Fibroblast of the aortic adventitia (primary cell): ENCODE results near the gene DHX38. TPM values are rescaled to one million over a fixed set of nuclear protein-coding genes. Genes with fewer than 3 reads are reported as not detected.
"Not testable (repeated sequence)": the region's sequence is repeated elsewhere in the genome, so short reads cannot be mapped to it uniquely, and the experiment has no call there.

Experiments used
- DNase-seq: peaks from one replicate; pipeline ENCODE4 v3.0.0-alpha.2; 2010; ENCODE audit warnings: low read depth
- H3K4me3 ChIP-seq: 2 replicates; pipeline ENCODE4 v1.5.1; 2011; ENCODE audit warnings: low read depth, mild to moderate bottlenecking, control low read depth, low read length, moderate library complexity
- total RNA-seq: library from RNA; depleted of rRNA; stranded (reverse); fragments of >200 nt; gene quantifications from 2 replicates; pipeline ENCODE4 v1.2.3, GENCODE V29; 2012; ENCODE audit warnings: low replicate concordance
- TF ChIP-seq, protein P1 (sequence below): IDR thresholded peaks from 2 replicates; pipeline ENCODE4 v1.5.1; 2011; ENCODE audit warnings: mild to moderate bottlenecking, low read length, control low read depth, inconsistent platforms; ENCODE audit not compliant: insufficient read depth

The DHX38 gene
- total RNA-seq, result 39.1 and 158 TPM in 2 replicates

DNA sequence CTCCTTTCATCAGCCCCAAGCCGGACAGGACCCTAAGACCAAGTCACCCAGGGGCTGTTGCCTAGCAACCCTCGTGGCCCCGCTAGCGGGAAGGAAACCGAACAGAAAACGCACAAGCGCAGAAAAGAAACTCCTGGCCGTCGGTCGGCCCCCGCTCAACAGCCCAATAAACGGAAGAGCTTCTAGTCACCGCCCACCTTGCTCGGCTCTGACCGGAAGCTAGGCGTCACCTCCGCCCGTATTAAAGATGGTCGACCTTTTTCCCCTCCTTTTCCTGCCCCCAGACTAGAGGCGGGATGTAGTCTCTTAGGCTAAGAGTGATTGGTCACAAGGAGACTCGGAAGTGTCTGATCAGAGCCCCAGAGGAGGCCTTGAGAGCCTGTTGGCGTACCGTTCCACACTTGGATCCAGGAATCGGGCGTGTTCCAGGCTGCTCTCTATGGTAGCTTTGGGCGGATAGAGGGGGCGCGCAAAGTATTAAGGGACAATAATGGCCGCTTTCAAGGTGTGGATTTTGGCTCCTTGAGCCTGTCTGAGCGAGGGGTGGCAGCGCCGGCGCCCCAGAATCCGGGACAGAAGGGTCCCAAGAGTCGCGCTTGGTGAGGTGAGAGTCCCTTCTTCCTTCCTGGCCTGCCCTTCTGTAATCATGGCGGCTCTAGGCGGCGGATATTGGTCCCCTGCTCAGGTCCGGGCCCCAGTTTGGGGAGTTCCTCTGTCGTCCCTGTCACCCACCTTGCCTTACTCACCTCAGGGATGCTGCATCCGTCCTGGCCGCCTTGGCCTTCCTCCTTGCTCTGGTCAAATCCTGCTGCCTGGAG is at the start of gene DHX38, which contains the start of gene TXNL4B:
Gene DHX38, plus strand, starts transcription at position 400 of the 818 bp plus-strand sequence. CDS start 2,311 bp downstream, outside the sequence.
Gene TXNL4B, minus strand, starts transcription at position 173 of the 818 bp plus-strand sequence. CDS start 2,871 bp downstream, outside the sequence.
- H3K4me3 ChIP-seq, result peak within 1 kb of the TSS; percentile 99
- peak; percentile 99 for DNase-seq
- TF ChIP-seq, protein P1, sequence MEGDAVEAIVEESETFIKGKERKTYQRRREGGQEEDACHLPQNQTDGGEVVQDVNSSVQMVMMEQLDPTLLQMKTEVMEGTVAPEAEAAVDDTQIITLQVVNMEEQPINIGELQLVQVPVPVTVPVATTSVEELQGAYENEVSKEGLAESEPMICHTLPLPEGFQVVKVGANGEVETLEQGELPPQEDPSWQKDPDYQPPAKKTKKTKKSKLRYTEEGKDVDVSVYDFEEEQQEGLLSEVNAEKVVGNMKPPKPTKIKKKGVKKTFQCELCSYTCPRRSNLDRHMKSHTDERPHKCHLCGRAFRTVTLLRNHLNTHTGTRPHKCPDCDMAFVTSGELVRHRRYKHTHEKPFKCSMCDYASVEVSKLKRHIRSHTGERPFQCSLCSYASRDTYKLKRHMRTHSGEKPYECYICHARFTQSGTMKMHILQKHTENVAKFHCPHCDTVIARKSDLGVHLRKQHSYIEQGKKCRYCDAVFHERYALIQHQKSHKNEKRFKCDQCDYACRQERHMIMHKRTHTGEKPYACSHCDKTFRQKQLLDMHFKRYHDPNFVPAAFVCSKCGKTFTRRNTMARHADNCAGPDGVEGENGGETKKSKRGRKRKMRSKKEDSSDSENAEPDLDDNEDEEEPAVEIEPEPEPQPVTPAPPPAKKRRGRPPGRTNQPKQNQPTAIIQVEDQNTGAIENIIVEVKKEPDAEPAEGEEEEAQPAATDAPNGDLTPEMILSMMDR, result no peak

DNA sequence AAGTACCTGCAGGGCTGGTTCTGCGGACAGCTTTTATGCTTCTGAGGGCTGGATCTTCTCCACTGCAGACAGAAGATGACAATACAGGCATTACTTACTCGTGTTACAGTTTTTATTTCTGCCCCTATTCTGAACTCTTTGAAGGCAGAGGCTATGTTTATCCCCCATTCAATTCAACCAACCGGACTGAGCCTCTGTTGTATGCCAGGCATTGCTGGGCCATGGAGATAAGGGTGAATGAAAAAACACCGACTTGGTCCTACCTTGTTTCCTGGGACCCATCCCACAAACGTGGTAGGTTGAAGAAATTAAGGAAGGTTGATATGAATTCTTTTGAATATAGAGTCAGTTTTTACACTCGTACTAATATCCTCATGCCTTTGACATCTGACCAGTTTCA is 49.4 kb upstream of the DHX38 start:
- no peak for DNase-seq
- TF ChIP-seq, protein P1, result no peak
- H3K4me3 ChIP-seq, result no peak overlapping the region

DNA sequence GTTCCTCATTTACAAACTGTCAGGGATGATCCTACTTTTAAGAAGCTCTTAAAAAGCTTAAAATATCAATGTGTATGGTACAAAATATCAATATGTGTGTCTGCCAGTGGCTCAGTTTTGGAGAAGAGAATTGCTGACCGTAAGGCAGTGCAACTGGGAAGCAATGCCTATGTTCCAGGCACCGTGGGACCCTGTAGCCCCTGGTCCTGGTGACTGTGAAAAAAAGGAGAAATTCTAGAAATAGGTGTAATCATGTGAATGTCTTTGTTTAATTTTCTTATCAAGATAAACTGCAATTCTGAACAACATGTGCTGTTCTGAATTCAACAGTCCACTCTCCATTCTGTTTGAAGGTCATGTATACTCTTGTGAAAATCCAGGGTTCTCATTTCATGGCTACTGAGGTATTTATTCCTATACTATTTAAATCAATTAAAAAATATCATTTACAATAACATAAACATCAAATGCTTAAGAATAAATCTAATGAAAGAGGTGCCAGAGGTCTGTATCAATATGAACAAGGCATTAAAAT is 48.8 kb upstream of the DHX38 start:
- H3K4me3 ChIP-seq, result no peak overlapping the region
- no peak for DNase-seq

GRCh38 chr16:72049110-72049509 is 44.5 kb upstream of the DHX38 start:
- TF ChIP-seq, protein P1, result no peak
- no peak for DNase-seq
- no peak overlapping the region for H3K4me3 ChIP-seq

More for the DNA sequence above, 48.8 kb upstream of the DHX38 start:
- TF ChIP-seq, protein P1, result no peak

DNA sequence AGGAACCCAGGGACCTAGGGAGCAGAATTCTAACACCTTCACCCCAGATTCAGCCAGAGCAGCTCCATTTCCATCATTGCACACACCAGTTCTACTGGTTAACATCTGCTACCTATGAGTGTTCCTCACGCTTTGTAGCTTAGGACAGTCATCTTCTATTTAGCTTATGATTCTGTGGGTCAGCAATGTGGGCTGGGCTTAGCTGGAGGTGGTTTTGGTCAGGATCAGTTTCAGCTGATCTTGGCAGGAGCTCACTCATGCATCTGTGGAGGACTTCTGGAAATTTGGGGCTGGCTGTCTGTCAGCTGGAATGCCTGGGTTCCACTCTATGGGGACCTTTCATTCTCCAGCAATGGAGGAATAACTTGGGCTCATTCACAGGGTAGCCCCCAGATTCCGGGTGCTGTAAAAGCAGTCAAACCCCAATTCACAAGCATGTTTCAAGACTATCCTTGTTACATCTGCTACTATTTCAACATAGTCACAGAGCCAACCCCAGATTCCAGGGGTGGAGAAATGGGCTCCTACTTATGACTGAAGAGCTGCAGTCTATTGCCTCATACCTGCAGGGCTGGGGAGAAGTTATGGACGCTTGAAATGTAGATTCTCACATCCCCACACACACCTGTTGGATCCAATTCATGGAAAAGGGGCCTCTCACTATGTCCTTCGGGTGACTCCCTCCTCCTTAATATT is 42.7 kb upstream of the DHX38 start:
- no peak for DNase-seq
- no peak overlapping the region for H3K4me3 ChIP-seq
- TF ChIP-seq, protein P1, result no peak

DNA sequence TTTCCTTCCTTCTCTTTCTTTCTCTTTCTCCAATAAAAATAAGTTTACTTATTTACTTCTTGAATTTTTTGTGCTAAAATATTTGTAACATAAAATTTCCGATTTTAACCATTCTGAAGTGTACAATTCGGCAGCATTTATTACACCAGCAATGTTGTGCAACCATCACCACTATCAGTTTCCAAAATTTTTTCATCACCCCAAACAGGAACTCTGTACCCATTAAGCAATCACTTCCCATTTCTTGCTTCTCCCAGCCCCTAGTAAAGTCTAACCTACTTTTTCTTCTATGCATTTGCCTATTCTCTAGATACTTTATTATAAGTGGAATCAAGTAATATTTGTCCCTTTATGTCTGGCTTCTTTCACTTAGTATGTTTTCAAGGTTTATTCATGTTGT is 41.8 kb upstream of the DHX38 start:
- TF ChIP-seq, protein P1, result no peak
- no peak for DNase-seq
- no peak overlapping the region for H3K4me3 ChIP-seq

- peak; percentile 5 for DNase-seq
- not testable (repeated sequence) for H3K4me3 ChIP-seq
Measured at GRCh38 chr16:72054254-72054847, 39.3 kb upstream of the DHX38 start, which contains the start of gene HP. TSS of gene HP (plus strand) at chr16:72054505. CDS start at chr16:72054653, 148 bp downstream.
